Parathyroid adenoma (tissue), 2 donors: ENCODE measurements around the gene PLA2G2D.

Source experiments
- H2AFZ ChIP-seq: fragments of 300-600 bp; sonication (generic); one replicate; pipeline ENCODE4 v1.7.0; 2017; ENCODE audit warnings: antibody characterized with exemption, mild to moderate bottlenecking
- H3K27ac ChIP-seq: fragments of 300-600 bp; sonication (generic); one replicate; pipeline ENCODE4 v1.7.0; 2017
- H3K27me3 ChIP-seq: fragments of 300-600 bp; sonication (generic); one replicate; pipeline ENCODE4 v1.7.0; 2017; ENCODE audit warnings: low read length; ENCODE audit not compliant: control insufficient read depth, insufficient read depth
- H3K36me3 ChIP-seq: fragments of 300-600 bp; sonication (generic); one replicate; pipeline ENCODE4 v1.7.0; 2017; ENCODE audit warnings: low read length; ENCODE audit not compliant: control insufficient read depth, insufficient read depth
- H3K4me1 ChIP-seq: fragments of 300-600 bp; sonication (generic); one replicate; pipeline ENCODE4 v1.7.0; 2017; ENCODE audit warnings: control low read depth
- H3K4me2 ChIP-seq: fragments of 300-600 bp; sonication (generic); one replicate; pipeline ENCODE4 v1.7.0; 2017; ENCODE audit warnings: low read length
- H3K4me3 ChIP-seq: fragments of 300-600 bp; sonication (generic); one replicate; pipeline ENCODE4 v1.7.0; 2017; ENCODE audit warnings: low read depth, low read length
- H3K79me2 ChIP-seq: fragments of 300-600 bp; sonication (generic); one replicate; pipeline ENCODE4 v1.7.0; 2017; ENCODE audit warnings: control low read depth
- H3K9ac ChIP-seq: fragments of 300-600 bp; sonication (generic); one replicate; pipeline ENCODE4 v1.7.0; 2017; ENCODE audit warnings: mild to moderate bottlenecking
- H3K9me3 ChIP-seq: fragments of 300-600 bp; sonication (generic); one replicate; pipeline ENCODE4 v1.7.0; 2017; ENCODE audit warnings: low read length; ENCODE audit not compliant: control insufficient read depth
- CTCF ChIP-seq: fragments of 300-600 bp; sonication (generic); IDR thresholded peaks from one replicate; pipeline ENCODE4 v1.7.0; 2017; ENCODE audit warnings: antibody characterized with exemption, mild to moderate bottlenecking
- donor health status: primary hyperparathyroidism.

The PLA2G2D gene

GRCh38 chr1:20078711-20079110 lies 40.6 kb downstream of the PLA2G2D start:
- H3K79me2 ChIP-seq, result no peaks in the 10 kb centered on the region
- H3K4me3 ChIP-seq, result no peak overlapping the region
- H3K4me1 ChIP-seq, result no peaks in the 10 kb centered on the region
- no peaks in the 10 kb centered on the region for H3K36me3 ChIP-seq
- H3K9me3 ChIP-seq, result no peaks in the 10 kb centered on the region
- H3K27ac ChIP-seq, result no peak overlapping the region
- no peak for TF ChIP-seq CTCF
- H2AFZ ChIP-seq, result no peak overlapping the region
- no peaks in the 10 kb centered on the region for H3K27me3 ChIP-seq
- H3K9ac ChIP-seq, result no peak overlapping the region
- H3K4me2 ChIP-seq, result no peak overlapping the region

DNA sequence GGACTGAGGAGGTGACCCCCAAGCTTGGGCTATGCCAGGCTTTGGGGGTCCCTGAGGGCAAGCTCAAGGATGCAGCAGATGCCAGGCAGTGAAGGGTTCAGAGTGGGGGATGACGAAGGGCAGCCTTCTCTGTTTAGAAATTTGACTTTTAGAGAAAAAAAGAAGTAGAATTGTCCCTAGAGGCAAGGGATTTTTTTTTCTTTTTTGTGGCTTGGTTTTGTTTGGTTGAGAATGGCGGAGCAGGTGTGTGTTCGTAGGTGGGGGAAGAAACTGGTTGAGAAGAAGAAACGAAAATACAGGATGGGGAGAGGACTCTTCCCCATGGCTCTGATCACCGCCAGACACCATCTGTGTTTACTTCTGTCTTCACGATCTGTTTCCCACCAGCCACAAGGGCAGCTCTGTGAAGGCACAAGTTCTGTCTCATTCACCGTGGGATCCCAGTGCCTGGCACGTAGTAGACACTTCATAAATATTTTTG lies 41.1 kb downstream of the PLA2G2D start:
- Histone ChIP-seq H3K79me2 (no peaks in the 10 kb centered on the region), H3K36me3 (no peaks in the 10 kb centered on the region), H3K4me1 (no peaks in the 10 kb centered on the region), H3K4me3 (no peak overlapping the region), H3K9ac (no peak overlapping the region), H3K27me3 (no peaks in the 10 kb centered on the region), H3K4me2 (no peak overlapping the region), H3K27ac (no peak overlapping the region), H3K9me3 (no peaks in the 10 kb centered on the region), H2AFZ (no peak overlapping the region)
- no peak for TF ChIP-seq CTCF

- Histone ChIP-seq H2AFZ (no peak overlapping the region), H3K4me2 (no peak overlapping the region), H3K27ac (no peak overlapping the region), H3K4me3 (no peak overlapping the region), H3K4me1 (no peaks in the 10 kb centered on the region), H3K79me2 (no peaks in the 10 kb centered on the region), H3K27me3 (no peaks in the 10 kb centered on the region), H3K36me3 (no peaks in the 10 kb centered on the region), H3K9ac (no peak overlapping the region), H3K9me3 (no peaks in the 10 kb centered on the region)
- no peak for TF ChIP-seq CTCF
These were observed 42.5 kb downstream of the PLA2G2D start for GRCh38 chr1:20076710-20077461.

DNA sequence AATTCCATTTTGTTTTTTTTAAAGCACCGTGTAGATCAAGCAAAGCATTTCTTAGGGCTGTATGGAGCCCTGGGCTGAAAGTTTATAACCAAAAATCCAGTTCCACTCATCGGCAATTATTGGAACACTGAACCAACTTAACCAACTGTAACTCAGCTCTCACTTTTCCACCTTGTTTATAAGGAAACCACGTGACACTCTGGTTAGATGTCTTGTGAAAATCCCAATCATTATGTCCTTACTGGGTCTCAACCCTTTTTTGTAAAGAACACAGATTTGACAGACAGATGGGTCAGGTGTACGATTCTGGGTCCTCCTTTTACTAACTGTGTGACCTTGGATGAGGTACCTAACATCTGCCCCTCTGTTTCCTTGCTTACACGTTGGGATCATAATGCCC lies 43.1 kb downstream of the PLA2G2D start:
- no peaks in the 10 kb centered on the region for H3K4me1 ChIP-seq
- H3K27ac ChIP-seq, result no peak overlapping the region
- no peaks in the 10 kb centered on the region for H3K79me2 ChIP-seq
- no peak overlapping the region for H3K4me2 ChIP-seq
- no peaks in the 10 kb centered on the region for H3K36me3 ChIP-seq
- no peak overlapping the region for H3K9ac ChIP-seq
- H3K4me3 ChIP-seq, result no peak overlapping the region
- H3K9me3 ChIP-seq, result no peaks in the 10 kb centered on the region
- H3K27me3 ChIP-seq, result no peaks in the 10 kb centered on the region
- no peak overlapping the region for H2AFZ ChIP-seq
- TF ChIP-seq CTCF, result no peak

- no peaks in the 10 kb centered on the region for H3K79me2 ChIP-seq
- TF ChIP-seq CTCF, result no peak
- H3K4me1 ChIP-seq, result no peaks in the 10 kb centered on the region
- no peak overlapping the region for H2AFZ ChIP-seq
- H3K9me3 ChIP-seq, result no peaks in the 10 kb centered on the region
- no peak overlapping the region for H3K4me3 ChIP-seq
- H3K27me3 ChIP-seq, result no peaks in the 10 kb centered on the region
- no peaks in the 10 kb centered on the region for H3K36me3 ChIP-seq
- H3K27ac ChIP-seq, result no peak overlapping the region
- no peak overlapping the region for H3K4me2 ChIP-seq
- H3K9ac ChIP-seq, result no peak overlapping the region
These were observed 44.0 kb downstream of the PLA2G2D start for GRCh38 chr1:20075345-20075744.
